GM12878 (cell line): Measurements from ENCODE around the gene TNRC6C. TPM values are rescaled to one million over a fixed set of nuclear protein-coding genes. Genes with fewer than 3 reads are reported as not detected.

Source experiments
- ATAC-seq: fragments of 200-7000 bp; cut with Tn5 transposase; 3 replicates; pipeline ENCODE4 v1.9.1; 2020; ENCODE audit warnings: mild to moderate bottlenecking, moderate library complexity
- BruUV-seq: library from RNA; stranded (reverse); fragments of 400-500 nt; replicated peaks from 2 replicates; lab custom pipeline; 2021; lab: Mats Ljungman, UMichigan
- CTCF ChIA-PET: fragments of 300-600 bp; sonication (Branson Sonifier 250); formaldehyde crosslinking; extraction: SDS; loops from one replicate; lab custom pipeline; 2021; ENCODE audit warnings: inconsistent platforms; lab: Yijun Ruan, JAX
- POLR2A ChIA-PET: fragments of 350-600 bp; formaldehyde crosslinking; extraction: SDS; loops from one replicate; lab custom pipeline; 2021; ENCODE audit warnings: inconsistent platforms; lab: Charles Lee
- RAD21 ChIA-PET: fragments of 300-600 bp; sonication (Branson Sonifier 250); formaldehyde crosslinking; loops from one replicate; lab custom pipeline; 2023; ENCODE audit warnings: antibody characterized with exemption; ENCODE audit not compliant: unreplicated experiment; lab: Charles Lee
- SMC1A ChIA-PET: fragments of 300-600 bp; sonication (Branson Sonifier 250); formaldehyde crosslinking; loops from one replicate; lab custom pipeline; 2023; ENCODE audit not compliant: unreplicated experiment, uncharacterized antibody; lab: Charles Lee
- DNase-seq: peaks from one replicate; pipeline ENCODE4 v3.0.0-alpha.2; 2011; ENCODE audit warnings: low read depth, low spot score
- FAIRE-seq: peaks from 3 replicates; lab custom pipeline; 2011; peaks lifted over from hg19 to GRCh38; lab: Jason Lieb, UNC
- H2AFZ ChIP-seq: 2 replicates; pipeline ENCODE4 v1.6.0; 2011; ENCODE audit warnings: low read depth, low read length, control low read depth; ENCODE audit not compliant: control insufficient read depth
- H3K27ac ChIP-seq: 2 replicates; pipeline ENCODE4 v1.5.1; 2011; ENCODE audit warnings: control low read depth; ENCODE audit not compliant: control insufficient read depth, insufficient read depth
- H3K27me3 ChIP-seq, 2 experiments: replicated peaks in 1 of 2; 2 replicates each; pipeline versions ENCODE4 v1.6.0 to v1.6.1; 2011; ENCODE audit warnings: low read length in 1 of 2; ENCODE audit not compliant: control insufficient read depth in 2 of 2, insufficient read depth in 2 of 2
- H3K36me3 ChIP-seq, 2 experiments: 2 replicates each; pipeline ENCODE4 v1.5.1; 2011; ENCODE audit warnings: low read length in 1 of 2; ENCODE audit not compliant: control insufficient read depth in 2 of 2, insufficient read depth in 2 of 2
- H3K4me1 ChIP-seq: 2 replicates; pipeline ENCODE4 v1.6.1; 2011; ENCODE audit warnings: mild to moderate bottlenecking, low read length, moderate library complexity, mixed read lengths; ENCODE audit not compliant: control insufficient read depth, insufficient read depth
- H3K4me2 ChIP-seq: 2 replicates; pipeline ENCODE4 v1.6.0; 2011; ENCODE audit warnings: control low read depth; ENCODE audit not compliant: control insufficient read depth, insufficient read depth
- H3K4me3 ChIP-seq: fragments of 200-600 bp; sonication (generic); 2 replicates; pipeline ENCODE4 v1.5.1; 2016
- H3K79me2 ChIP-seq: 2 replicates; pipeline ENCODE4 v1.6.0; 2011; ENCODE audit warnings: low read length; ENCODE audit not compliant: control insufficient read depth, insufficient read depth
- H3K9ac ChIP-seq: 2 replicates; pipeline ENCODE4 v1.8.0; 2011; ENCODE audit warnings: low read length, control low read depth, mixed read lengths; ENCODE audit not compliant: control insufficient read depth, insufficient read depth
- H3K9me3 ChIP-seq: replicated peaks from 3 replicates; pipeline ENCODE4 v1.5.1; 2011; ENCODE audit warnings: mild to moderate bottlenecking, low read length; ENCODE audit not compliant: control insufficient read depth, insufficient read depth
- H4K20me1 ChIP-seq: 2 replicates; pipeline ENCODE4 v1.6.0; 2011; ENCODE audit not compliant: control insufficient read depth, insufficient read depth
- ASH2L ChIP-seq: fragments of 300-600, 200-600 bp; sonication (generic); IDR thresholded peaks from 2 replicates; pipeline ENCODE4 v1.6.1; 2017; ENCODE audit warnings: low read depth, mild to moderate bottlenecking, borderline replicate concordance
- BCL11A ChIP-seq: IDR thresholded peaks from 2 replicates; pipeline ENCODE4 v1.6.1; 2011; ENCODE audit warnings: low read depth, low read length
- CHD4 ChIP-seq: fragments of 200-600 bp; sonication (generic); IDR thresholded peaks from 2 replicates; pipeline ENCODE4 v1.6.1; 2016; ENCODE audit warnings: mild to moderate bottlenecking
- HDGF ChIP-seq: fragments of 450-650 bp; IDR thresholded peaks from 2 replicates; pipeline ENCODE4 v1.6.1; 2016; ENCODE audit warnings: antibody characterized with exemption
- IKZF1 ChIP-seq: fragments of 450-650 bp; conservative IDR thresholded peaks from 2 replicates; pipeline ENCODE4 v1.6.1; 2017; ENCODE audit warnings: antibody characterized with exemption, mild to moderate bottlenecking
- IRF3 ChIP-seq: fragments of 450-650 bp; IDR thresholded peaks from 2 replicates; pipeline ENCODE4 v1.6.1; 2014; ENCODE audit warnings: mild to moderate bottlenecking
- RBBP5 ChIP-seq: fragments of 200-600 bp; sonication (generic); conservative IDR thresholded peaks from 2 replicates; pipeline ENCODE4 v1.6.1; 2016
- RUNX3 ChIP-seq: IDR thresholded peaks from 2 replicates; pipeline ENCODE4 v1.6.1; 2012; ENCODE audit warnings: low read length, inconsistent platforms
- SP1 ChIP-seq: IDR thresholded peaks from one replicate; pipeline ENCODE4 v1.6.1; 2011; ENCODE audit warnings: low read depth, low read length
- ZBTB40 ChIP-seq: fragments of 450-650 bp; IDR thresholded peaks from 2 replicates; pipeline ENCODE4 v1.6.1; 2016; ENCODE audit warnings: mild to moderate bottlenecking, moderate library complexity, borderline replicate concordance
- ZNF384 ChIP-seq: IDR thresholded peaks from 2 replicates; pipeline ENCODE4 v1.6.1; 2012; ENCODE audit warnings: low read depth, mild to moderate bottlenecking, low read length, improper control_type of control experiment, borderline replicate concordance
- WGBS: methylation state at CpG from one replicate; pipeline ENCODE4 v1.1.6; 2016; ENCODE audit warnings: low lambda C conversion rate; ENCODE audit not compliant: insufficient replicate concordance, insufficient coverage; ENCODE audit errors: missing lambda C conversion rate; 5-methylcytosine and 5-hydroxymethylcytosine counted together
- in situ Hi-C: fragments of 300-500 bp; cut with MboI; formaldehyde crosslinking; loops from 9 replicates; pipeline ENCODE4 v1.14.3; 2018; ENCODE audit warnings: mixed read lengths
- intact Hi-C: fragments of 100-400 bp; cut with micrococcal nuclease; formaldehyde crosslinking; loops from one replicate; pipeline ENCODE4 v1.14.2; 2022; ENCODE audit not compliant: unreplicated experiment
- polyA plus RNA-seq, 11 experiments: library from polyadenylated mRNA; depleted of rRNA in 4 of 11; unstranded in 6 of 11; stranded (reverse) in 5 of 11; fragments of >200 nt; fragmentation: Nextera tagmentation in 4 of 11; fragmentation: Illumina TruSeq in 1 of 11; extraction: Ambion mirVana in 4 of 11; extraction: Trizol in 1 of 11; gene quantifications; 1 replicate in 1 of 11; 2 replicates in 10 of 11; pipeline versions ENCODE4 v1.2.1 to v1.2.3, GENCODE V29; 2011 to 2016; ENCODE audit warnings: inconsistent platforms in 2 of 11, missing spikeins in 2 of 11, low read depth in 1 of 11
- total RNA-seq, 4 experiments: library from RNA; depleted of rRNA in 3 of 4; stranded (reverse); fragments of >200 nt in 3 of 4; fragmentation: Illumina TruSeq in 1 of 4; extraction: Trizol in 1 of 4; gene quantifications; 2 replicates each; pipeline versions ENCODE4 v1.2.1 to v1.2.3, GENCODE V29; 2013 to 2021

TNRC6C gene
- total and polyA plus RNA-seq, 10 of the 15 experiments (the other 5 are each of a cell fraction or from before 2014, with no cell fraction given) = 0.40 to 6.1 (median 0.96) TPM

GRCh38 chr17:78086740-78087139 lies 128.2 kb downstream of the TNRC6C start:
- Histone ChIP-seq H3K79me2 (no peaks in the 10 kb centered on the region), H3K4me3 (no peak overlapping the region)
- WGBS = 87% methylated on average over 13 of the region's 13 CpGs

More at GRCh38 chr17:78086740-78087139, 128.2 kb downstream of the TNRC6C start:
- TF ChIP-seq IRF3 (no peak), ZNF384 (no peak), CHD4 (no peak), HDGF (no peak), ASH2L (no peak), IKZF1 (no peak), ZBTB40 (no peak), RBBP5 (no peak), BCL11A (no peak), RUNX3 (no peak), SP1 (no peak)
- DNase-seq = no peak
- FAIRE-seq = no peak
- SMC1A ChIA-PET = interaction anchor here (0.6 to 9.6 kb wide), 3 partner anchors 68 to 165 kb away, joined by 3 to 94 read pairs (median 3); no protein-coding TSS in a partner anchor
- no peak overlapping the region for H3K27ac ChIP-seq
- ATAC-seq = no peak
- no peak overlapping the region for H2AFZ ChIP-seq
- POLR2A ChIA-PET = no interaction called here
- no peaks in the 10 kb centered on the region for H4K20me1 ChIP-seq
- no peak overlapping the region for H3K9ac ChIP-seq
- intact Hi-C loops (loop anchor here (5.0 to 10.0 kb wide), 2 partner anchors 69 to 338 kb away; no protein-coding TSS in a partner anchor), in situ Hi-C loops (no loop called here)
- RAD21 ChIA-PET = interaction anchor here (2.9 to 5.1 kb wide), 2 partner anchors 89 to 164 kb away, joined by 25 to 76 read pairs; no protein-coding TSS in a partner anchor
- H3K27me3 ChIP-seq = no peaks in the 10 kb centered on the region
- BruUV-seq = no TSS peak
- H3K36me3 ChIP-seq = peaks cover 0 to 6% of the 10 kb centered on the region in 2 experiments; a peak in 3 of 4 replicates
- H3K4me1 ChIP-seq = no peaks in the 10 kb centered on the region
- H3K9me3 ChIP-seq = no peaks in the 10 kb centered on the region
- no peak overlapping the region for H3K4me2 ChIP-seq
- CTCF ChIA-PET = interaction anchor here (0.7 to 5.2 kb wide), 7 partner anchors 68 to 336 kb away, joined by 3 to 100 read pairs (median 11); no protein-coding TSS in a partner anchor
